DMS114 treated with DMSO at 0.1 percent for 48 hours (cell line): Measurements from ENCODE around the gene LOXL3.

Source experiments
- DNase-seq: peaks from one replicate; lab custom pipeline; 2025; ENCODE audit not compliant: unreplicated experiment; lab: John Stamatoyannopoulos, UW

LOXL3 gene

DNA sequence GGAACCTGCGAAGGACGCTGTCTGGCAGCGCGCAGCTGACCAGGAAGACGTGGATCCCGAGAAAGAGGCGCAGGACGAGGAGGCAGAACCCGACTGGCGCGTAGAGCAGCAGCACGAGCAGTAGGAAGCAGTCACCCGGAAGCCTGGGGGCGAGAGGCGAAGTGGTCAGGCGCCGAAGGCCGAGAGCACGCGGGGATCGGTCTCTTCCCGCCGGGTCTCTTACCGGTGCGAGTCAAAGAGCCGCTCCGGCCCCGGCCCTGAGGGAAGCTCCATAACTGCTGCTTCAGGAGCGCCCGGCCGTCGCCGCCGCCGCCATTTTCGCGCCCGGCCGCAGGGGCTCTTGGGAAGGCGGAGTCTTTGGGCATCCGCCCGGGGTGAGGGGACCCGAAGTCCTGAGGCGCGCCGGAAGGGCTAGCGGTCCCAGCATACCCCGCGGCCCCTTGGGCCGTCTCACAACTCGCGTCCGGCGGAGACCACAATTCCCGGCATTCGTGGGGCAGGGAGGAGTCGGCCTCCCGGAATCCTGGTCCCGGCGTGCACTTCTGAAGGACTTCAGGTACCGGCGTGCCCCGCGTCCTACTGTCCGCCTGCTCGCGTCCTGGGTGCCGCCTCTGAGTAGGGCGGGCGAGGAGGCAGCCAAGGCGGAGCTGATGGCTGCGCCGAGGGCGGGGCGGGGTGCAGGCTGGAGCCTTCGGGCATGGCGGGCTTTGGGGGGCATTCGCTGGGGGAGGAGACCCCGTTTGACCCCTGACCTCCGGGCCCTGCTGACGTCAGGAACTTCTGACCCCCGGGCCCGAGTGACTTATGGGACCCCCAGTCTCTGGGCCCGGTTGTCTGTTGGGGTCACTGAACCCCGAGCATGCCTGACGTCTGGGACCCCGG lies 24.1 kb downstream of the LOXL3 start, which contains the start of the genes AUP1 and HTRA2:
Gene AUP1, minus strand, starts transcription at position 350 of the 882 bp plus-strand sequence. Its CDS starts 77 bp downstream, at position 273.
Gene HTRA2, plus strand, starts transcription at position 577 of the 882 bp plus-strand sequence. Its CDS starts 74 bp downstream, at position 651.
- DNase-seq: peak; percentile 96

DNA sequence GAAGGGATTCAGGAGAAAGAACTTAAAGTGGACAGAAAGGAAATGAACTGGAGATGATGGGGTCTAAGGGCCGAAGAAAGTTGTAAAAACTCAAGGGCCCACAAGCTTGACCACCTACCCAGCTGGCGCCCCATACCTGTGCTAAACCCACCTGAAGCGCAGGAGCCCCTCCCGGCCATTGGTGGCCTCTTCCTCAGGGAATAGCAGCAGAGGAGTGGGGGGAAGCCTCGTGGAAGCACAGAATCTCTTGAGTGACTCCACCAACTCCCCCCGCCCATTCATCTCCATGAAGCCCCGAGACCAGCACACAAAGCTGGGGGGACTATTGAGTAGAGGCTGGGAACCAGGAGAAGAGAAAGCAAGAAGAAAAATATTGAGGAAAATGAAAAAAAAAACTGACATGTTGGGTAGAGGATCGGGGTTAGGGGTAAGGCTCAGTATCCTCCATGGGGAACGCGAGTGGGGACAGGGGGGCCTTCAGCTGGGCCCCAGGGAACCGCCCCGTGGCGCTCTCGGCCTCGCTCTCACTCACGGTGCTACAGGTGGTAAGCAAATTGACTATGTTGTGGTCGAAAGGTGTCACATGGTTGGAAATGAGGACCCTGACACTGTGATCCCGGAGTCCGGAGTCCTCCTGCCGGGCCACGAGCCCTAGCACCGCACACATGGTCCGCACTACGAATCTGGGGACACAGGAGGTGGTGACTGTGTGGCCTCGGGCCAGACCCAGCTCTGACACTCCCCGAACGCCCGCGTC lies 25.0 kb downstream of the LOXL3 start:
- DNase-seq: no peak

DNA sequence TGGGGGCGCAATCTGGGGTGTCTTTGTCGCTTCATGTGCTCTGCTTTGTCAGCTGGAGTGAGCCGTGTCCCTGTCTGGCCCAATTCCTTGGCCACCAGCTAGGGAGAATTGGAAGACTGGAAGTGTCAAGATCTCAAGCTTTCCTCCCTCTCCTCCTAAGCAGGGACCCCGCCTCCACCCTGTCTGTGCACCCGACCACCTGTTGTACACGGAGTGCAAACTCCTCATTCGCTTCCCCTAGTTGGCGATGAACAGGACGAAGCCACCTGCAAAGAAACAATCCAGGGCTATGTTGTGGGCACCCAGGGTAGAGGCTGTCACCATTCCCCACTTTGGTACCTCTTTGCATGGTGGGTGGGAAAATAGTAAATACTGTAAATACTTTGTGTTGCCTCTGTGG lies 26.0 kb downstream of the LOXL3 start:
- DNase-seq: no peak

DNA sequence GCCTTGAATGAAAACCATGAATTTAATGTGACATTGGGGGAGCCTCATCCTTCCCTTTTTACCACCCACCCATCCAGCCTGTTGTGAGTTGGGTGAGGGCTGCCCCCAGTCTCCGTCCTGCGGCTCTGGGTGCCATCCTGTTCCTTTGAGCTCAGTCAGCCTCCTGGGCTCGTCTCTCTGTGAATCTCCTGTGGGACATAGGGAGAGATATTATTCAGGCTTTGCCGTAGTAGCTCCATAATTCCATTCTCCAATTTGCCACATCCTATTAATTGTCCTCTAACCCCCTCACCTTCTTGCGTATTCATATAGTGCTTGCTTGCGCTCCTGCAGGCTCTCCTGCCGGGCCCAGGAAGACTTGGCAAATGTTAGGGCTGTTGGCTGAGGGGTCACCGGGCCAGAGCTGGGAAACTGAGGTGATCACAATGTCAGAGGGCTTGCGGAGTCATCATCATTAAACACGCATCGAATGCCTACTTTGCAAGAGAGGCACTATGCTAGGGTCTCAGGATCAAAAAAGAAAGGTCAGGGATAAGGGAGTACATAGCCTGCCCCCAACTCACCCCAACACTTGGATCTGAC lies 27.0 kb downstream of the LOXL3 start:
- DNase-seq: no peak

DNA sequence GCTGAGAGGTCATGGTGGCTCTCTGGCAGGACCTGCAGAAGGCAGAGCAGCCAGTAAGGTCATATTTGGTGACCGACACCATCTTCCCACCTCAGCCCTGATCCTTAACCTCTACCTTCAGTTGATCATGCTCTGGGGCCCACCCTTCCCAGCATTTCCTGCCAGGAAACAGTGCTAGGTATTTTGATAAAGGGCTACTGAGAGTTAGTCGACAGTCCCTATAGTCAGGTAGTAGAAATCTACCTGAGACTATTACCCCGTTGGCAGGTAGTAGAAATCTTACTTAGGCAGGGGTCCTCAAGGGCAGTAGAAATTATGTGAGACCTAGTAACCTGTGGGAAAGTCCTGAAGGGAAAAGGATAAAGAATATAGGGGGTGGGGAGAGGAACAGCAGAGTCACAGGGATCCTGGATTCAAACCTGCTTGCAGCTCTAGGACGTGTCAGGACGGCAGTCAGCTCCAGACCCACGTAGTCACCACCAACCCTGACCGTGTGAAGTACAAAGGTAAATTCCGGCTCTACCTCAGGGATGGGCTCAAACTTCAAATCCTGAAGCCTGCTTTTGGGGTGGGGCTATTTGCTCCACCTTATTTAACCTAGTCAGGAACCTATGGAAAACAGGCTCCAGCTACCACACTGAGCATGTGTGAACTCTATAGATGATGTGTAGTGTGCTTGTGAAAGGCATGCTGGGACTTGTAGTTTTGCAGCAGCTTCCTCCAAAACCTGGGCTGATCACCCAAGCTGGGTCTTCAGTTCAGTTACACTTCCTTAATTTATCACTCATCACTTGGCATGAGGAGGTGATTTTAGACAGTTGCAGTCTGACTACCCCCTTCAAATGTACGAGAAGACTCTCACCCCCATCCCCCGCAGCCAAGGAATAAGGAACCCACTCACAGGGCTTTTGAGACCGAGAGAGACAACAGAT lies 27.8 kb downstream of the LOXL3 start, which contains the start of gene DQX1:
Gene DQX1, minus strand, starts transcription at position 515 of the 932 bp plus-strand sequence. Its CDS starts 502 bp downstream, at position 13.
- DNase-seq: peak; percentile 66

- no peak for DNase-seq
These were observed 28.6 kb downstream of the LOXL3 start for GRCh38 chr2:74524955-74525716.

DNA sequence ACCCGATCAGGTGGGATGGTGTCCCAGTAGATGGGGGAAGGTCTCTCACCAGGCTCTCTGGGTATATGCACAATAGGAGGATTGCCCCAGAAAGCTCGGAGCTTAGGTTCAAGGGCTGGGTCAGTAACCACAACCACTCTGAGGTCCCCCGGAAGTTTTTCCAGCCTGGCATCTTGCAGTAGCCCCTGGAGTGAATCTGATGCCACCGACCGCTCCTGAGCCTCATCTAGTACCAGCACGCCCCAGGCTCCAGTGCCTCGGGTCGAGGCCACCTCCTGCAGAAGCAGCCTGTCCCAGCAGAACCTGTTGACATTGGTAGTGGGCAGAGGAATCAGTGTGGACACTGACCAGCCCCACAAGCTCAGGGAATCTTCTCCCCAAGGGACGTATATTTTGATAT lies 29.7 kb downstream of the LOXL3 start:
- no peak for DNase-seq

- no peak for DNase-seq
These were observed 31.2 kb downstream of the LOXL3 start for GRCh38 chr2:74522516-74522915.

DNA sequence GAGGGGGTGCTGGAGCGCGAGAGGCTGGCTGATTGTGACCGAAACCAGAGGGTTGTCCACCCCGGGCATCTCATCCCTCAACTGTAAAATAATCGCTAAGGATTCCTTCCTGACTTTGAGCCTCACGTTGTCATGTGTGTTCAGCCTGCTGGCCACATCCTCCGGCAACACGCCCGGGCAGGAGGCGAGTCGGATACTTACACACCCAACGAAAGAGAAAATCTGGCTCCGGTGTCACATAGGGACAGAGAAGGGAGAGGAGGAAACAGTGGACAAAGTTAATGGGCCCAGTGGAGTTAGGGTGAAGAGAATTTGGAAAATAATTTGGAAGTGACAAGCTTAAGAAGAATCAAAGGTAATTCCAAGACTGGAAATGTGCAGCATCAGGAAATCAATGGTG lies 37.1 kb downstream of the LOXL3 start:
- no peak for DNase-seq

DNA sequence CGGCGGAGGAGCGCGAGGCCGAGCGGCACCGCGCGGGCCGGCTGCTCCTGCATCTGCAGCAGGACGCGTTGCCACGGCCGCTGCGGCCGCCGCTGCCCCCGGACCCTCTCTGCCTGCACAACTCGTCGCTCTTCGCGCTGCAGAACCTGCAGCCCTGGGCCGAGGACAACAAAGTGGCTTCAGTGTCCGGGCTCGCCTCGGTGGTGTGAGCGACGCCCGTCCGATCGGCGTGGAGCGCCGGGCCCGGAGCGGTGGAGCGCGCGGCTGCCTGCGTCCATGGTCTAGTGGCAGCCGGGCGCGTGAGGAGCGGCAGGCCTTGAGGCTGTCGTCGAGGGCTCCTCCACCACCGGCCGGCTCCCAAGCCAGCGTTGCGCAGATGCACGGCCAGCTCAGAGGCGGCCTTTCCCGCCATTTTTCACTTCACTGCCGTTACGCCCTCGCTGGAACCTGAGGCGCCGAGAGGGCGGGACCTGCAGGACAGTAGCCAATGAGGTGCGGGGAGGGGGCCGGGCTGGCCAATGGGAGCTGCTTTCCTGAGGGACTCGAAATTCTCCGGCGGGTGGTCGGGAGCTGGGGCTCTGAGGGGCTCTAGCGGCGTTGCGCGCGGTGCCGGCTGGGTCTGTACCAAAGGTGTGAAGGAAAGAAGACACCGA lies 37.6 kb downstream of the LOXL3 start:
- no peak for DNase-seq

DNA sequence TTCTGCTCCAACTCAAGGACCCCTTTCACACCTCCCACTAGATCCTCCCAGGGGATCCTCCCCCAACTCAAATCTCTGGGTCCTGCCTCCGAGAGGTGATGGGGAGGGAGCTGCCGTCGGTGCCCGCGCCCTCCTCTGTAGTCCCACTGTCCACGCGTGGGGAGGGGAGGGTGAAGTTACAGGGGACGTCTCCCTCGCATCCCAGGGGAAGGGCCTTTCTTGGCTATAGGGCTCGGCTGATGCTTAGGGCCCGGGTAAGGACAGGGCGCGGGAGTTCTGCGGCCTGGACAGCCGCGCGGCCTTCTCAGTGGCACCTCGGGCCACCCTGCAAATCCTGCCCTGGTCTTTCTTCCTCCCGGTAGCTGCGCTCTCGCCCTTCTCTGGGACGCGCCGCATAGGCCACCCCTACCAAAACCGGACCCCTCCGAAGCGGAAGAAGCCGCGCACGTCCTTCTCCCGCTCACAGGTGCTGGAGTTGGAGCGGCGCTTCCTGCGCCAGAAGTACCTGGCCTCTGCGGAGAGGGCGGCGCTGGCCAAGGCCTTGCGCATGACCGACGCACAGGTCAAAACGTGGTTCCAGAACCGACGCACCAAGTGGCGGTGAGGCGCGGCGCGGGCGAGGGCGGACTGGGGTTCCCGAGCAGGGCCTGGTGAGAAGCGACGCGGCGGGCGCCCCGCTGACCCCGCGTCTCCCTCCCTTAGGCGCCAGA lies 38.3 kb downstream of the LOXL3 start:
- no peak for DNase-seq

DNA sequence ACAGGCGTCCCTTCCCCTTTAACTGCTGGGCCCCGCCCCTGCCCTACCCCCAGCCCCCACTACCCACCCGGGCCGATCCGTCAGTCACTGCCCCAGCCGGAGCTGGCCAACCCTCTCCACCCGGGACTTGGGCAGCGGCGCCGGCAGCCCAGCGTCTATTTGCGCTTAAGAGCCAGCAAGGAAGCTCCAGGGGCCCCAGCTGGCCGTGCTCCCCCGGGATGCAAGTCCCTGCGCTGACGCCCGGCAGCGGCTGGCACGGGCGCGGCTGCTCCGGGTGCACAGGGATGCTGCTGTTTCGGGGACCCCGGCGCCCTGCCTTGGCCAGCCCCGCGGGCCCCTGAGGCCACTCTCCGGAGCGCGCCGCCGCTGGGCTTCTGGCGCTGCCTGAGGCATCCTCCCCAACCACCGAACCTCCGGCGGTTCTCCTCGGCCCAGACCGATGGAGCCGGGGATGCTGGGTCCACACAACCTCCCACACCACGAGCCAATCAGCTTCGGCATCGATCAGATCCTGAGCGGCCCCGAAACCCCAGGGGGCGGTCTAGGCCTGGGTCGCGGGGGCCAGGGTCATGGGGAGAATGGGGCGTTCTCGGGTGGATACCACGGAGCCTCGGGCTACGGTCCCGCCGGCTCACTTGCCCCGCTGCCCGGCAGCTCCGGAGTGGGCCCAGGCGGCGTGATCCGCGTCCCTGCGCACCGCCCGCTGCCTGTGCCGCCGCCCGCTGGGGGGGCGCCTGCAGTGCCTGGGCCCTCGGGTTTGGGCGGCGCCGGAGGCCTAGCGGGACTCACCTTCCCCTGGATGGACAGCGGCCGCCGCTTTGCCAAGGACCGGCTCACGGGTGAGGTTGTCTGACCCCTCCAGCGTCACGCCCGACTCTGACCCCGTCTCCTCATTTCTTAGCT lies 39.1 kb downstream of the LOXL3 start, which contains the start of gene TLX2:
Gene TLX2, plus strand, starts transcription at position 83 of the 903 bp plus-strand sequence. Its CDS starts 357 bp downstream, at position 440.
- no peak for DNase-seq

DNA sequence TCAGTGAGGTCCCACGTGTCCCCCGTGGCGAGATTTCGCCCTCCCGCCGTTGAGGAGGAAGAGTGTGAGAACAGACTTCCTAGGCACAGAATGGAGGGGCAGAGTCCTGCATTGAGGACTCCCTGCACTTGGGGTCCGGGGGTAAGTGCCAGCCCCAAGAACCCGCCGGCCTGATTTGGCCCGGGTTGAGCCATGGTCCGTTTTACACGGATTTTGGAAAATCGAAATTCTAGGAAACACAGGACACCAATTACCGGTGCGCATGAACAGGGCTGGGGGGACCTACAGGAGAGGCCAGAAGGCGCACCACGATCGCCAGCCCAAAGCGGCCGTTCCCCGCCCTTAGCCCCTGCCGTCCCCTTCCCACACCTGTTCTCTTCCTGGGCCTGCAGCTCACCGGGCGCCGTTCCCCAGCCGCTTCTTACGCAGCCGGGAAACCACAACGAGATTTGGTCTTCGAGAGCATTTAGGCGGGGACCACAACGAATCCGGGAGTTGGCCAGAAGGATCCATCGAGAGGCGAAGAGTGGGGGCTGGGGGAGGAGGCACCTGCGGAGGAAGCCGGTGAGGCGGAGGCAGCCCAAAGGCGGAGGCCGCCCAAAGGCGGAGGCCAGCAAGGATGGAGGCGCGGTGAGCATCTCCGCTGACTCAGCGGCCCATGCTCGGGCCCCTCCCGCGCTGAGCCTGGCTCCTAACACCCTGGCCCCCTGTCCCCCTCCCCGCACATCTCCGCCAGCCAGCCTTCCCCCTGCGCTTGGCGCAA lies 40.0 kb downstream of the LOXL3 start:
- no peak for DNase-seq

DNA sequence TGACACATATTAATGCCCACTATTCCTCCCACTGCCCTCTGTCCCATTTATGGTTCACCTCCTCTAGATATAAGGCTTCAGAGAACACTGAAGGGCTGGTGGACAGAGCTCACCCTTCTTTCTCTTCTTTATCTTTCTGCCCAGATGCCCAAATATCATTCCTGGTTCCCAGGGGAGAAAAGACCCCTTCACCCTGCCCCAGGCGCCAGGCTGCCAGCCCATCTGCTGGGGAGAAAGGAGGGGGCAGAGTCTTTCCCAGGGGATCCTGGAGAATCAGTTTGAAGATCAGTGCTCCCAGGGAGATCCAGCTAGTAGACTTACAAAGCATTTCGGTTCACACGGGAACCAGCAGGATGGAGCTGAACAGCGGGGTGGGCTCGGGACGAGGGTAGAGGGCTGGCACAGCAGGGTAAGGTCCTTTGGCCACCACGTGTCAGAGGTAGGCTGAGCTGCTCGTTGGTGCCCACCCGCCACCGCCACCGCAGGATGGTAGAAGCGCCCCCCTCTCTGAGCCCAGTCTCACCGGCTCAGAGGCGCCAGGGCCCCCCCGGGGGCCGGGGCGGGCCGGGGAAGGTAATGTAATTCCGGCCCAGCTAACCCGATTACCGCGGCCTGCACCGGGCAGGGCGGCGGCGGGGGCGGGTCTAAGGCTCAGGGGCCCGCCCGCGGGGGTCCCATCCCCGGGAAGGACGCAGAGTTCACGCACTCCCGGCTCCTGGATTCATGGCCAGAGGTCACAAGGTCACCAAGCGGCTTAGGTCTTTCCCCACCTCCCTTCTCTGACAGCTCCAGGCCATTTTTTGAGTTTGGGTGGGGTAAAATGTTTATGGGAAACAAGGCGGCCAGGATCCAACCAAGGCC lies 40.8 kb downstream of the LOXL3 start:
- no peak for DNase-seq

DNA sequence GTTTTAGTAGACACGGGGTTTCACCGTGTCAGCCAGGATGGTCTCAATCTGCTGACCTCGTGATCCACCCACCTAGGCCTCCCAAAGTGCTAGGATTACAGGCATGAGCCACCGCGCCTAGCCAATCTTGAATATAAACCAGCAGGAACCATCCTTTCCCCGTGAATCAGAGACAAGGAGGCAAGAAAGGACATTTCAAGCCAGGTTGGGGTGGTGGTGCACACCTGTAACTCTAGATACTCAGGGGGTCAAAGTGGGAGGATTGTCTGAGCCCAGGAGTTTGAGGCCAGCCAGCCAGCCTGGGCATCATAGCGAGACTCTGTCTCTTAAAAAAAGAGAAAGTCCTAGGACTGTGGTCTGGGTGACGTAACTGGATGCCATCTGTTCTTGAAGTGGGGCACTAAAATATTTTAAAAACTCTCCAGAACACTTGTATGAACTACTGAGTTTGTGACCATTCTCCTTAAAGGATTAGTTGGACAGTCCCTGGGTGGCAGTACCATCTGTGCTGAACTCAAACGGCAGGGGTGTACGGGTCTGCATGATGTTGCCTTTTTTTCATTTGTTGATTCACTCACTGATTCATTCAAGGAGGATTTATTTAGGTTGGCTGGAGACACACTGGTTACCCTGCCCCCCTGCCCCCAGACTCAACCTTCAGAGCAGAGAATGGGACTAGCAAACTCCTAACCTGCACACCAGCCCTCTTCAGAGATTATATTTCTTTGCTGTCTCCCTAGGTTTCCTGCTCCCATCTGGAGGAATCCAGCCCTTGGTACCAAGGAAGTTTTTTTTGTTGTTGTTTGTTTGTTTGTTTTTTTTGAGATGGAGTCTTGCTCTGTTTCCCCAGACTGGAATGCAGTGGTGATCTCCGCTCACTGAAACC lies 42.4 kb downstream of the LOXL3 start:
- DNase-seq: no peak
